ENCODE results near the gene COMTD1. TPM values are rescaled to one million over a fixed set of nuclear protein-coding genes. Genes with fewer than 3 reads are reported as not detected.

The COMTD1 gene
- total RNA-seq, 3 donors from 2014 or later = 21.0 to 28.5 (median 21.7) TPM

- H3K9me3 ChIP-seq = no peaks in the 10 kb centered on the region
- H3K36me3 ChIP-seq = no peaks in the 10 kb centered on the region
- H3K4me3 ChIP-seq = no peak overlapping the region
- no peaks in the 10 kb centered on the region for H3K27me3 ChIP-seq
- H3K27ac ChIP-seq = no peak overlapping the region
- DNase-seq (ENCODE audit: low spot score in 2 of 2) = no peak
- intact Hi-C loops (cut with DNase I; ENCODE audit: low total_unique reads) = no loop called here
- H3K4me1 ChIP-seq = no peaks in the 10 kb centered on the region
- TF ChIP-seq POLR2A (IDR thresholded peaks at IDR 0.05) = no peak
- TF ChIP-seq POLR2AphosphoS5 (IDR thresholded peaks at IDR 0.05) = no peak
- TF ChIP-seq CTCF (IDR thresholded peaks at IDR 0.05) = no peak
Measured at GRCh38 chr10:75266945-75267344, 31.2 kb upstream of the COMTD1 start.

- Histone ChIP-seq H3K27ac (no peak overlapping the region), H3K9me3 (no peaks in the 10 kb centered on the region), H3K36me3 (no peaks in the 10 kb centered on the region), H3K4me1 (no peaks in the 10 kb centered on the region), H3K27me3 (no peaks in the 10 kb centered on the region), H3K4me3 (no peak overlapping the region)
- TF ChIP-seq POLR2A (IDR thresholded peaks at IDR 0.05) (no peak), POLR2AphosphoS5 (IDR thresholded peaks at IDR 0.05) (no peak), CTCF (IDR thresholded peaks at IDR 0.05) (no peak)
- DNase-seq (ENCODE audit: low spot score in 2 of 2) = no peak
- intact Hi-C loops (cut with DNase I; ENCODE audit: low total_unique reads) = no loop called here
Measured at GRCh38 chr10:75265856-75266255, 30.1 kb upstream of the COMTD1 start.

GRCh38 chr10:75263806-75264205 is 28.0 kb upstream of the COMTD1 start:
- DNase-seq (ENCODE audit: low spot score in 2 of 2) = no peak
- Histone ChIP-seq H3K4me1 (no peaks in the 10 kb centered on the region), H3K9me3 (no peaks in the 10 kb centered on the region), H3K36me3 (no peaks in the 10 kb centered on the region), H3K27me3 (no peaks in the 10 kb centered on the region), H3K4me3 (no peak overlapping the region), H3K27ac (no peak overlapping the region)
- TF ChIP-seq POLR2A (IDR thresholded peaks at IDR 0.05) = no peak
- TF ChIP-seq POLR2AphosphoS5 (IDR thresholded peaks at IDR 0.05) = no peak
- no peak for TF ChIP-seq CTCF (IDR thresholded peaks at IDR 0.05)
- intact Hi-C loops (cut with DNase I; ENCODE audit: low total_unique reads) = no loop called here

GRCh38 chr10:75261813-75262705 is 26.3 kb upstream of the COMTD1 start:
- H3K36me3 ChIP-seq = no peaks in the 10 kb centered on the region
- no peak for TF ChIP-seq CTCF (IDR thresholded peaks at IDR 0.05)
- TF ChIP-seq POLR2AphosphoS5 (IDR thresholded peaks at IDR 0.05) = no peak
- no peak for TF ChIP-seq POLR2A (IDR thresholded peaks at IDR 0.05)
- H3K27me3 ChIP-seq = no peaks in the 10 kb centered on the region
- H3K9me3 ChIP-seq = no peaks in the 10 kb centered on the region
- DNase-seq (ENCODE audit: low spot score in 2 of 2) = no peak
- no peak overlapping the region for H3K27ac ChIP-seq
- no peak overlapping the region for H3K4me3 ChIP-seq
- no peaks in the 10 kb centered on the region for H3K4me1 ChIP-seq
- intact Hi-C loops (cut with DNase I; ENCODE audit: low total_unique reads) = no loop called here

- Histone ChIP-seq H3K4me3 (no peak overlapping the region), H3K36me3 (no peaks in the 10 kb centered on the region), H3K9me3 (no peaks in the 10 kb centered on the region), H3K4me1 (no peaks in the 10 kb centered on the region), H3K27me3 (no peaks in the 10 kb centered on the region), H3K27ac (no peak overlapping the region)
- TF ChIP-seq POLR2AphosphoS5 (IDR thresholded peaks at IDR 0.05) = no peak
- TF ChIP-seq POLR2A (IDR thresholded peaks at IDR 0.05) = no peak
- no peak for TF ChIP-seq CTCF (IDR thresholded peaks at IDR 0.05)
- DNase-seq (ENCODE audit: low spot score in 2 of 2) = no peak
- intact Hi-C loops (cut with DNase I; ENCODE audit: low total_unique reads) = no loop called here
Measured at GRCh38 chr10:75260990-75261389, 25.2 kb upstream of the COMTD1 start.
